ENCODE data around the gene MEG3.

- TF ChIP-seq POLR2AphosphoS5 (IDR thresholded peaks at IDR 0.05) = no peak
- TF ChIP-seq POLR2A (IDR thresholded peaks at IDR 0.05) = no peak
Measured at GRCh38 chr14:100791348-100791735, 34.6 kb upstream of the MEG3 start.

All from suprapubic skin (tissue), 4 donors.